ENCODE data around the gene HPSE2. TPM values are rescaled to one million over a fixed set of nuclear protein-coding genes. Genes with fewer than 3 reads are reported as not detected.

Gene HPSE2
- total RNA-seq, 2 experiments from 2014 or later, result not detected

GRCh38 chr10:99084161-99084560, 151.5 kb downstream of the HPSE2 start:
- Mint-ChIP-seq H3K27me3 (no peaks in the 10 kb centered on the region), H3K4me1 (ENCODE audit: low read depth) (no peaks in the 10 kb centered on the region), H3K4me3 (no peak overlapping the region), H3K36me3 (ENCODE audit: low read depth) (no peaks in the 10 kb centered on the region), H3K9me3 (peaks cover 2% of the 10 kb centered on the region), H3K27ac (no peak overlapping the region)
- ChIA-PET POLR2A (no interaction called here), CTCF (no interaction called here)
- intact Hi-C loops (cut with micrococcal nuclease), result no loop called here
- TF ChIP-seq CTCF (IDR thresholded peaks at IDR 0.05), result no peak
- ATAC-seq, result no peak
- no peak for DNase-seq

GRCh38 chr10:99080275-99080945, 155.2 kb downstream of the HPSE2 start:
- Mint-ChIP-seq H3K27me3 (no peaks in the 10 kb centered on the region), H3K4me3 (no peak overlapping the region), H3K27ac (no peak overlapping the region), H3K36me3 (ENCODE audit: low read depth) (no peaks in the 10 kb centered on the region), H3K9me3 (no peaks in the 10 kb centered on the region), H3K4me1 (ENCODE audit: low read depth) (no peaks in the 10 kb centered on the region)
- intact Hi-C loops (cut with micrococcal nuclease), result no loop called here
- ATAC-seq, result no peak
- no peak for DNase-seq
- POLR2A ChIA-PET, result no interaction called here
- CTCF ChIA-PET, result no interaction called here
- TF ChIP-seq CTCF (IDR thresholded peaks at IDR 0.05), result no peak

- Mint-ChIP-seq H3K4me1 (ENCODE audit: low read depth) (no peaks in the 10 kb centered on the region), H3K4me3 (no peak overlapping the region), H3K27ac (no peak overlapping the region), H3K27me3 (no peaks in the 10 kb centered on the region), H3K36me3 (ENCODE audit: low read depth) (no peaks in the 10 kb centered on the region), H3K9me3 (no peaks in the 10 kb centered on the region)
- DNase-seq (no peak), ATAC-seq (no peak)
- CTCF ChIA-PET, result no interaction called here
- POLR2A ChIA-PET, result no interaction called here
- no peak for TF ChIP-seq CTCF (IDR thresholded peaks at IDR 0.05)
- intact Hi-C loops (cut with micrococcal nuclease), result no loop called here
These were observed 173.1 kb downstream of the HPSE2 start for GRCh38 chr10:99062591-99062990.

- no peak overlapping the region for H3K4me3 Mint-ChIP-seq
- DNase-seq, result no peak
- POLR2A ChIA-PET, result no interaction called here
- no peak overlapping the region for H3K27ac Mint-ChIP-seq
- ATAC-seq, result no peak
- H3K27me3 Mint-ChIP-seq, result no peaks in the 10 kb centered on the region
- TF ChIP-seq CTCF (IDR thresholded peaks at IDR 0.05), result no peak
- CTCF ChIA-PET, result interaction anchor here (1.8 kb wide), 1 partner anchor 15 kb away, joined by 5 read pairs; no protein-coding TSS in a partner anchor
- no peaks in the 10 kb centered on the region for H3K4me1 Mint-ChIP-seq (ENCODE audit: low read depth)
- intact Hi-C loops (cut with micrococcal nuclease), result no loop called here
- H3K9me3 Mint-ChIP-seq, result no peaks in the 10 kb centered on the region
- no peaks in the 10 kb centered on the region for H3K36me3 Mint-ChIP-seq (ENCODE audit: low read depth)
These were observed 176.9 kb downstream of the HPSE2 start for GRCh38 chr10:99058762-99059161.

- H3K4me1 Mint-ChIP-seq (ENCODE audit: low read depth), result no peaks in the 10 kb centered on the region
- TF ChIP-seq CTCF (IDR thresholded peaks at IDR 0.05), result no peak
- DNase-seq (no peak), ATAC-seq (no peak)
- no peaks in the 10 kb centered on the region for H3K9me3 Mint-ChIP-seq
- intact Hi-C loops (cut with micrococcal nuclease), result no loop called here
- POLR2A ChIA-PET, result no interaction called here
- H3K4me3 Mint-ChIP-seq, result no peak overlapping the region
- H3K36me3 Mint-ChIP-seq (ENCODE audit: low read depth), result no peaks in the 10 kb centered on the region
- CTCF ChIA-PET, result interaction anchor here (1.8 kb wide), 1 partner anchor 15 kb away, joined by 5 read pairs; no protein-coding TSS in a partner anchor
- no peaks in the 10 kb centered on the region for H3K27me3 Mint-ChIP-seq
- no peak overlapping the region for H3K27ac Mint-ChIP-seq
These were observed 177.5 kb downstream of the HPSE2 start for GRCh38 chr10:99057936-99058690.
